HCT116 (cell line): Measurements from ENCODE around the gene PIM3.

Experiments used
- EGR1 ChIP-seq: IDR thresholded peaks from 2 replicates; pipeline ENCODE4 v1.6.1; 2012; ENCODE audit warnings: low read depth
- ELF1 ChIP-seq: IDR thresholded peaks from 2 replicates; pipeline ENCODE4 v1.6.1; 2012; ENCODE audit warnings: low read depth, borderline replicate concordance
- EZH2 ChIP-seq: fragments of 200-600 bp; sonication (generic); IDR thresholded peaks from 2 replicates; pipeline ENCODE4 v1.6.1; 2017; ENCODE audit warnings: antibody characterized with exemption, mixed run types
- EZH2phosphoT487 ChIP-seq: fragments of 200-600 bp; IDR thresholded peaks from 2 replicates; pipeline ENCODE4 v1.6.1; 2018; ENCODE audit warnings: antibody characterized with exemption, borderline replicate concordance
- POLR2A ChIP-seq: IDR thresholded peaks from 2 replicates; pipeline ENCODE4 v1.7.0; 2011; ENCODE audit warnings: borderline replicate concordance; ENCODE audit not compliant: insufficient read depth, insufficient read length; ENCODE audit errors: extremely low read depth
- POLR2AphosphoS5 ChIP-seq: IDR thresholded peaks from 2 replicates; pipeline ENCODE4 v1.6.1; 2011; ENCODE audit warnings: mild to moderate bottlenecking, low read depth, low read length, moderate library complexity
- SRF ChIP-seq: IDR thresholded peaks from 2 replicates; pipeline ENCODE4 v1.6.1; 2012; ENCODE audit warnings: low read depth
- TF ChIP-seq, protein P1 (sequence below), 3 experiments: fragments of 200-600 bp in 1 of 3; sonication (generic) in 1 of 3; IDR thresholded peaks in 2 of 3; conservative IDR thresholded peaks in 1 of 3; 2 replicates each; pipeline ENCODE4 v1.5.1; 2012 to 2017; ENCODE audit warnings: low read depth in 2 of 3, low read length in 2 of 3, antibody characterized with exemption in 1 of 3, borderline replicate concordance in 1 of 3, control low read depth in 1 of 3, mild to moderate bottlenecking in 1 of 3, mixed read lengths in 1 of 3, mixed run types in 1 of 3, moderate library complexity in 1 of 3; ENCODE audit not compliant: insufficient read depth in 1 of 3
- TF ChIP-seq, protein P2 (sequence below): IDR thresholded peaks from 2 replicates; pipeline ENCODE4 v1.6.1; 2011; ENCODE audit warnings: mild to moderate bottlenecking, low read length, moderate library complexity; ENCODE audit not compliant: insufficient replicate concordance; ENCODE audit errors: extremely low read depth
- TF ChIP-seq, protein P3 (sequence below): IDR thresholded peaks from 2 replicates; pipeline ENCODE4 v1.6.1; 2012
- TF ChIP-seq, protein P4 (sequence below): IDR thresholded peaks from 2 replicates; pipeline ENCODE4 v1.6.1; 2012; ENCODE audit warnings: low read depth

DNA sequence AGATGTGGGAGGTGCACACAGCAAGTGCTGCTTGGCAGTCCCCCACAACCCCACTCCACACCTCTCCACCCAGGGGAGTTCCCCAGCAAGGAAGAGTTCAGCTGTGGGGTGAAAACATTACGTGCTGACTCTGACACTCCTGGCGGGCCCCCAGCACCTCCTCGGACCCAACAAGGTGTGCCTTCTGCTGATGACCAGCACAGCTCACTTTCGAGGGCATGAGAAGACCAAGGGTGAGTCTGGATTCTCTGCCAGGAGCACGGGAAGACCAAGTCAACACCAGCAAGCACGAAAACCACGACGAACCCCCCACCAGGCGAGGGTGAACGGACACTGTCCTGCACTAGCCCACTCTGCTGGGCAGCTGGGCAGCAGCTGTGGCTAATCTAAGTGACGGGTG lies 43.7 kb upstream of the PIM3 start:
- TF ChIP-seq, protein P1, sequence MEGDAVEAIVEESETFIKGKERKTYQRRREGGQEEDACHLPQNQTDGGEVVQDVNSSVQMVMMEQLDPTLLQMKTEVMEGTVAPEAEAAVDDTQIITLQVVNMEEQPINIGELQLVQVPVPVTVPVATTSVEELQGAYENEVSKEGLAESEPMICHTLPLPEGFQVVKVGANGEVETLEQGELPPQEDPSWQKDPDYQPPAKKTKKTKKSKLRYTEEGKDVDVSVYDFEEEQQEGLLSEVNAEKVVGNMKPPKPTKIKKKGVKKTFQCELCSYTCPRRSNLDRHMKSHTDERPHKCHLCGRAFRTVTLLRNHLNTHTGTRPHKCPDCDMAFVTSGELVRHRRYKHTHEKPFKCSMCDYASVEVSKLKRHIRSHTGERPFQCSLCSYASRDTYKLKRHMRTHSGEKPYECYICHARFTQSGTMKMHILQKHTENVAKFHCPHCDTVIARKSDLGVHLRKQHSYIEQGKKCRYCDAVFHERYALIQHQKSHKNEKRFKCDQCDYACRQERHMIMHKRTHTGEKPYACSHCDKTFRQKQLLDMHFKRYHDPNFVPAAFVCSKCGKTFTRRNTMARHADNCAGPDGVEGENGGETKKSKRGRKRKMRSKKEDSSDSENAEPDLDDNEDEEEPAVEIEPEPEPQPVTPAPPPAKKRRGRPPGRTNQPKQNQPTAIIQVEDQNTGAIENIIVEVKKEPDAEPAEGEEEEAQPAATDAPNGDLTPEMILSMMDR (IDR thresholded peaks at IDR 0.05 in 2 of 3, conservative IDR thresholded peaks at IDR 0.05 in 1 of 3; ENCODE audit: borderline replicate concordance in 1 of 3, insufficient read depth in 1 of 3, low read depth in 2 of 3, low read length in 2 of 3), result no peak
- TF ChIP-seq, protein P2, sequence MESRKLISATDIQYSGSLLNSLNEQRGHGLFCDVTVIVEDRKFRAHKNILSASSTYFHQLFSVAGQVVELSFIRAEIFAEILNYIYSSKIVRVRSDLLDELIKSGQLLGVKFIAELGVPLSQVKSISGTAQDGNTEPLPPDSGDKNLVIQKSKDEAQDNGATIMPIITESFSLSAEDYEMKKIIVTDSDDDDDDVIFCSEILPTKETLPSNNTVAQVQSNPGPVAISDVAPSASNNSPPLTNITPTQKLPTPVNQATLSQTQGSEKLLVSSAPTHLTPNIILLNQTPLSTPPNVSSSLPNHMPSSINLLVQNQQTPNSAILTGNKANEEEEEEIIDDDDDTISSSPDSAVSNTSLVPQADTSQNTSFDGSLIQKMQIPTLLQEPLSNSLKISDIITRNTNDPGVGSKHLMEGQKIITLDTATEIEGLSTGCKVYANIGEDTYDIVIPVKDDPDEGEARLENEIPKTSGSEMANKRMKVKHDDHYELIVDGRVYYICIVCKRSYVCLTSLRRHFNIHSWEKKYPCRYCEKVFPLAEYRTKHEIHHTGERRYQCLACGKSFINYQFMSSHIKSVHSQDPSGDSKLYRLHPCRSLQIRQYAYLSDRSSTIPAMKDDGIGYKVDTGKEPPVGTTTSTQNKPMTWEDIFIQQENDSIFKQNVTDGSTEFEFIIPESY, result no peak
- TF ChIP-seq EZH2phosphoT487 (no peak), ELF1 (no peak), POLR2AphosphoS5 (no peak), EZH2 (no peak), POLR2A (no peak), EGR1 (no peak), SRF (no peak)
- TF ChIP-seq, protein P3, sequence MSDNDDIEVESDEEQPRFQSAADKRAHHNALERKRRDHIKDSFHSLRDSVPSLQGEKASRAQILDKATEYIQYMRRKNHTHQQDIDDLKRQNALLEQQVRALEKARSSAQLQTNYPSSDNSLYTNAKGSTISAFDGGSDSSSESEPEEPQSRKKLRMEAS, result no peak
- TF ChIP-seq, protein P4, sequence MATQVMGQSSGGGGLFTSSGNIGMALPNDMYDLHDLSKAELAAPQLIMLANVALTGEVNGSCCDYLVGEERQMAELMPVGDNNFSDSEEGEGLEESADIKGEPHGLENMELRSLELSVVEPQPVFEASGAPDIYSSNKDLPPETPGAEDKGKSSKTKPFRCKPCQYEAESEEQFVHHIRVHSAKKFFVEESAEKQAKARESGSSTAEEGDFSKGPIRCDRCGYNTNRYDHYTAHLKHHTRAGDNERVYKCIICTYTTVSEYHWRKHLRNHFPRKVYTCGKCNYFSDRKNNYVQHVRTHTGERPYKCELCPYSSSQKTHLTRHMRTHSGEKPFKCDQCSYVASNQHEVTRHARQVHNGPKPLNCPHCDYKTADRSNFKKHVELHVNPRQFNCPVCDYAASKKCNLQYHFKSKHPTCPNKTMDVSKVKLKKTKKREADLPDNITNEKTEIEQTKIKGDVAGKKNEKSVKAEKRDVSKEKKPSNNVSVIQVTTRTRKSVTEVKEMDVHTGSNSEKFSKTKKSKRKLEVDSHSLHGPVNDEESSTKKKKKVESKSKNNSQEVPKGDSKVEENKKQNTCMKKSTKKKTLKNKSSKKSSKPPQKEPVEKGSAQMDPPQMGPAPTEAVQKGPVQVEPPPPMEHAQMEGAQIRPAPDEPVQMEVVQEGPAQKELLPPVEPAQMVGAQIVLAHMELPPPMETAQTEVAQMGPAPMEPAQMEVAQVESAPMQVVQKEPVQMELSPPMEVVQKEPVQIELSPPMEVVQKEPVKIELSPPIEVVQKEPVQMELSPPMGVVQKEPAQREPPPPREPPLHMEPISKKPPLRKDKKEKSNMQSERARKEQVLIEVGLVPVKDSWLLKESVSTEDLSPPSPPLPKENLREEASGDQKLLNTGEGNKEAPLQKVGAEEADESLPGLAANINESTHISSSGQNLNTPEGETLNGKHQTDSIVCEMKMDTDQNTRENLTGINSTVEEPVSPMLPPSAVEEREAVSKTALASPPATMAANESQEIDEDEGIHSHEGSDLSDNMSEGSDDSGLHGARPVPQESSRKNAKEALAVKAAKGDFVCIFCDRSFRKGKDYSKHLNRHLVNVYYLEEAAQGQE, result no peak
